Measurements from ENCODE around the gene FAM3B.

Gene FAM3B

GRCh38 chr21:41319273-41319672, 2.7 kb downstream of the FAM3B start:
- DNase-seq: no peak

DNA sequence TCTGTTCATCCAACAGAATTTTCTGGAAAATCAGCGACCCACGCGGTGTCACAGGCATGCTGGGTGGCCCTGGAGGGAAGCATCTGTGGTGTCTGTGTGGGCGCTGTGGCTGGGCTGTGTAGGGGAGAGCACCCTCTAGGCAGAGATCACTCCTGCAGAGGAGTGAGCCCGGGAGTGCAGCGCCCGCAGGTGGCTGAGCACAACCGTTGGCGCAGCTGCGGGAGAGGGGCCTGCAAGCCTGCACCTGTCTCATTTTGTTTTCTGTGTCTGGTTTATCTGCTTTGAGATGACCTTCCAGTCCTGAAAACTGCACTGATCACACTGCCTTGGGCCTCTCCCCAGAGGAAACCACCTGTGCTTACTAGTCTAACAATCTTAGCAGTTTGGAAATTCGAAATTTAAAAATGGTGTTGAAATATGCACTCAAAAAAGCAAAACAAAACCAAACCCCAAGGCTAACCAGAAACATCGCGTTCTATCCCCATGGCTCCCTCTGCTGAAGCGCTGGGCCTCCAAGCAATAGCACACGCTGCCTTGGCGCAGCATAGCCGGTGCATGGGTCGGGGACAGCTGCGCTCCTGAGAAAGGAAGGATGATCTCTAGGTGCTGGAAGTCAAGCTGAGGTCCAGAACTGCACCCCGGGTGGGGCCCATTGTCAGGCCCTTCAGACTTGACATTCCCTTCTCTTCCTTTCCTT, 4.8 kb downstream of the FAM3B start:
- peak; percentile 18 for DNase-seq

DNA sequence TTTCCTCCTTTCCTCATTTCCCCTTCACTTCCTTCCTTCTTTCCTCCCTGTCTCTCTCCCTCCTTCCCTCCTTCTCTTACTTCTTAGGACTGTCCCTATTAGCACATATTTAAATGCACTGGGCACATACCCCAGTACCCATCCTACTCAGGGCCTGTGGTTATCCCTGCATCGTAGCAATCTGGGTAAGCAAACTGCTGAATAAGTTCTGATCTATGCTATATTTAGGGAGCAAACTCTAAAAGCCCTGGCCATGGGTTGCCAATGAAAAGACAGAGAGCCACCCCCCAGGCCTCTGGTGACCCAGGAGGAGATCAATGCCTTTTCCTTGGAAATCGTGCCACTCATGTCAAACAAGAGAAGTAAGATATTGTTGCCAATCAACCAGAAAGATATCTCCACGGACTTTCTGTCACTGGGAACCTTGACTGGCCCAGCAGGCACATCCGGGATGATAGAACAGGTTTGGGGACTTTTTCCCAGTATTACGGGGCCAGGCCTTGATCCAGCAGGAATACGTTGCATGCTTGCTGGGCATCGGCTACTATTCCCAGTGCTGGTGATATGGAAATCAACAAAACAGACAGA, 5.4 kb downstream of the FAM3B start:
- DNase-seq: no peak

- DNase-seq: no peak
Measured at GRCh38 chr21:41322496-41323382, 6.1 kb downstream of the FAM3B start.

DNA sequence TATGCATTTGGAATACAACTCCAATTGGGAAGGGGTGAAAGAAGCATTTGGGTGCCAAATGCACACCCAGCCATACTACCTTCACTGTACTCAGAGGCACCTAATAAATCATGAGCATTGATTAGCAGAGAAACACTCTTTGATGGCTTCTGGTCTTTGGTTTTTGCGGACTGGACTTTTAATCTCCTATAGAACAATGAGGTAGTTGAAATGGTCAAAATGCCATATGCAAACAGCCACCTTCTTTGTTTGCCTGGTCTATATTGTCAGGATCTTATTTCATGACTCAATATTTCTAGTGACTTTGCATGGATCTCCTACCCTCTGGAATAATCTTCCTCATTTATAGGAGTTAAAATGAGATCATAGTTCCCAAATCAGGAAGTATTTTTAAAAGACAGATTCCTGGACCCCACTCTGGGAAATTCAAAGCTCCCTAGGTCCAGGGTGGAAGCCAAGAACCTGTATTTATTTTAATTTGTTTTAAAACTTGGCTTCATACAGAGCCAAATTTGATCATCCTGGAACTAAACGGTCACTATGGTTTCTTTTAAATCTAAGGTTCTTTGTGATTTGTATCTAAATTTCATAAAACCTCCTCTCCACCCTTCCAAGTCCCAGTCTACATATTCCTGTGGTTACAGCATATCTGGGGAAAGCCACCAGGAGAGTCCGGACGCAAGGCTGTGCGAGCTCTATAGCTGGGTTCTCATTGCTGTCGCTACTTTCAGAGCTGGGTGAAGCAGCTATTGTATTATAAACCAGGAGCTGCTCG, 8.7 kb downstream of the FAM3B start:
- DNase-seq: no peak

GRCh38 chr21:41326414-41327080, 9.9 kb downstream of the FAM3B start:
- DNase-seq: no peak

DNA sequence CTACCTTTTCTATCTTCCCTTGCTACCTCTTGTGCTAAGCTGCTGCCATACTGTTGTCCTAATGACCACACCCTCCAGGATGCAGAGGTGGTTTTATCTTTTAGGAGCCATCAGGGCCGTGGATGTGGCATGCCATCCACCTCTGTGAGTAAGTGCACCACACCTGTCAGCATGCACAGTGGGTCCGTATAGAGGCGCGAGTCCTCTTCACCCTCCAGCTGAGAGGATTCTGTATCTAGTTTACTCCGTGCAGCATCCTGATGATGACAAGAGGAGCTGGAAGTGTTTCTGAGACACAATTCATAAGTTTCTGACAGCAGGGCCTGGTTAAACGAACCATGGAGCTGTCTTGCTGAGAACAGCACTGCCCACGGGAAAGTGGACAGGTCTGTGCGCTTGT, 11.2 kb downstream of the FAM3B start:
- DNase-seq: no peak

DNA sequence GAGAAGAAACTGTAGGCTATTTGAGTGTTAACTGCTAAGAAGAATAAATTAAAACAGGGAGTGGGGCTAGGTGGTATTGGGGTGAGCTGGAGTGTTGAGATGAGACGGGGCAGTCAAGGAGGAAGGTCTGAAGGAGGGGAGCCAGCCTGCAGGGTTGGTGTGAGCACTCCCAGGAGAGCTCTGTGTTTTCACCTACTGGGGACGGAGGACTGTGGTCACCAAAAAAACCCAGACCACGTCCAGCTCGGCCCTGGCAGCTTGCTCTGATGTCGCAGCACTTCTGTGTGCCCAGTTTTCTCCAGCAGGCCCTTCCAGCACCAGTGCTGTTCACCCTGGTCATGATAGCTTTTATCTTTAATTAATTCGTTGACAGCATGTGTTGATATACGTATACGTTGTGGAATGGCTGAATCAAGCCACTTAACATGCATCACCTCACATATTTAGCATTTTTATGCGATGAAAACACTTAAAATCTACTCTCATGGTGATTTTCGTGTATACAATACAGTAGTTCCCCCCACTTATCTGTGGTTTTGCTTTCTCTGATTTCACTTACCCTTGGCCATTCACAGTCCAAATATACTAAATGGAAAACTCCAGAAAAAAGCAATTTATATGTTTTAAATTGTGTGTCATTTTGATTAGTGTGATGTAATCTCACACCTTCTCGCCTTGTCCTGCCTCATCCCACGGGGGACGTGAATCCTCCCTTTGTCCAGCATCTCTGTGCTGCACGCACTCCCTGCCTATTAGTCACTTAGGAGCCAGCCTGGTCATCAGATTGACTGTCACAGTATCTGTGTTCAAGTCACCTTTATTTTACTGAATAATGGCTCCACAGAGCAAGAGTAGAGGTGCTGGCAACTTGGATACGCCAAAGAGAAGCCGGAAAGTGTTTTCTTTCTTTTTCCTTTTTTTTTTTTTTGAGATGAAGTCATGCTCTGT, 12.3 kb downstream of the FAM3B start:
- no peak for DNase-seq

GRCh38 chr21:41333752-41334151, 17.2 kb downstream of the FAM3B start:
- DNase-seq: no peak

GRCh38 chr21:41337515-41337914, 20.9 kb downstream of the FAM3B start:
- DNase-seq: no peak

- no peak for DNase-seq
Measured at GRCh38 chr21:41338455-41338854, 21.9 kb downstream of the FAM3B start.

GRCh38 chr21:41342035-41342434, 25.4 kb downstream of the FAM3B start:
- no peak for DNase-seq

GRCh38 chr21:41344146-41344545, 27.5 kb downstream of the FAM3B start:
- no peak for DNase-seq

DNA sequence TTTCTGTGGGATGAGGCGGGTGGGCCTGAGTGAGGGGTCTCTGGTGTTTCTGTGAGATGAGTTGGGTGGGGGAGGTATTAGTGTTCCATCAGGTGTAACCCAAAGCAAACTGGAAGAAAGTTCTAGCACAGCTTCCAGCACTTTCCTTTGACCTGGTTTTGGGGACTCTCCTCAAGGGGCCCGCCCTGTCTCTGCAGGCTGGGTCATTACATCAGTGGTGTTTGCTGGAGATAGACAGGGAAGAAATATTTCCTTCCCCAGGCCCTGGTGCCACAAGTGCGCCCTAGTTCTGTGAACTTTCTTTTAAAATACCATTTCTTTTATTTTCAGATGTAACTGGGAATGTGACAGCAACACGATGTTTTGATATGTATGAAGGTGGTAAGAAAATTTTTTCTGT, 28.8 kb downstream of the FAM3B start:
- no peak for DNase-seq

- DNase-seq: no peak
Measured at GRCh38 chr21:41345934-41346685, 29.5 kb downstream of the FAM3B start.

- DNase-seq: no peak
Measured at GRCh38 chr21:41346758-41347157, 30.2 kb downstream of the FAM3B start.

- no peak for DNase-seq
Measured at GRCh38 chr21:41348434-41348833, 31.8 kb downstream of the FAM3B start.

- DNase-seq: no peak
Measured at GRCh38 chr21:41349126-41349525, 32.5 kb downstream of the FAM3B start.

- DNase-seq: no peak
Measured at GRCh38 chr21:41349619-41350390, 33.2 kb downstream of the FAM3B start.
